HCT116 (cell line): ENCODE results near the gene TOPAZ1. TPM values are rescaled to one million over a fixed set of nuclear protein-coding genes. Genes with fewer than 3 reads are reported as not detected.

Experiments
- ATAC-seq: fragments of 200-7000 bp; cut with Tn5 transposase; 2 replicates; pipeline ENCODE4 v1.9.1; 2020; ENCODE audit warnings: mild to moderate bottlenecking, moderate library complexity
- BruUV-seq: library from RNA; stranded (reverse); fragments of 400-500 nt; replicated peaks from 2 replicates; lab custom pipeline; 2021; lab: Mats Ljungman, UMichigan
- CTCF ChIA-PET: fragments of 300-600 bp; sonication (Branson Sonifier 250); formaldehyde crosslinking; loops from one replicate; lab custom pipeline; 2021; ENCODE audit warnings: antibody characterized with exemption; lab: Charles Lee
- POLR2A ChIA-PET: fragments of 300-600, 350-600 bp; sonication (Branson Sonifier 250); formaldehyde crosslinking; loops from one replicate; lab custom pipeline; 2021; ENCODE audit warnings: antibody characterized with exemption; lab: Charles Lee
- RAD21 ChIA-PET, 2 experiments: fragments of 300-600 bp; sonication (Branson Sonifier 250); formaldehyde crosslinking; loops; one replicate each; lab custom pipeline; 2023; ENCODE audit warnings: low total read pairs in 2 of 2; ENCODE audit not compliant: uncharacterized antibody in 2 of 2, unreplicated experiment in 2 of 2, low non-redundant PET in 1 of 2; lab: Charles Lee
- DNase-seq: peaks from one replicate; pipeline ENCODE4 v3.0.0-alpha.2; 2010; ENCODE audit warnings: low read depth, low spot score
- H2AFZ ChIP-seq: fragments of 200-600 bp; shearing (Covaris generic), sonication (generic); 2 replicates; pipeline ENCODE4 v1.6.1; 2017; ENCODE audit warnings: low read depth, mixed run types, mixed read lengths, antibody characterized with exemption, low read length; ENCODE audit not compliant: poor library complexity, severe bottlenecking
- H3K27ac ChIP-seq: 2 replicates; pipeline ENCODE4 v1.5.1; 2012; ENCODE audit warnings: low read depth, low read length
- H3K27me3 ChIP-seq: fragments of 200-600 bp; sonication (generic); 2 replicates; pipeline ENCODE4 v1.6.1; 2016; ENCODE audit warnings: mixed run types, low read length, mixed read lengths; ENCODE audit not compliant: insufficient read depth
- H3K36me3 ChIP-seq, 2 experiments: fragments of 200-500 bp in 1 of 2; fragments of 200-600 bp in 1 of 2; sonication (Bioruptor generic) in 1 of 2; sonication (generic) in 1 of 2; 2 replicates each; pipeline versions ENCODE4 v1.5.1 to v1.6.1; 2014 to 2016; ENCODE audit warnings: low read length in 2 of 2, inconsistent platforms in 1 of 2, mixed read lengths in 1 of 2, mixed run types in 1 of 2; ENCODE audit not compliant: insufficient read depth in 2 of 2, control insufficient read depth in 1 of 2
- H3K4me1 ChIP-seq, 2 experiments: fragments of 200-600 bp in 1 of 2; sonication (generic) in 1 of 2; 2 replicates each; pipeline versions ENCODE4 v1.5.1 to v1.6.1; 2012 to 2017; ENCODE audit warnings: low read length in 2 of 2, inconsistent platforms in 1 of 2, mild to moderate bottlenecking in 1 of 2, mixed read lengths in 1 of 2, mixed run types in 1 of 2, moderate library complexity in 1 of 2; ENCODE audit not compliant: insufficient read depth in 2 of 2, control insufficient read depth in 1 of 2
- H3K4me2 ChIP-seq: fragments of 200-600 bp; sonication (generic); 2 replicates; pipeline ENCODE4 v1.6.1; 2017; ENCODE audit warnings: mixed run types, low read length, mixed read lengths
- H3K4me3 ChIP-seq, 2 experiments: fragments of 200-600 bp in 1 of 2; sonication (generic) in 1 of 2; replicated peaks in 1 of 2; 2 replicates each; pipeline ENCODE4 v1.5.1; 2011 to 2016; ENCODE audit warnings: low read length in 2 of 2, control low read depth in 1 of 2, low read depth in 1 of 2, mild to moderate bottlenecking in 1 of 2, mixed read lengths in 1 of 2, mixed run types in 1 of 2
- H3K79me2 ChIP-seq: fragments of 200-600 bp; sonication (generic); 2 replicates; pipeline ENCODE4 v1.6.1; 2017; ENCODE audit warnings: mild to moderate bottlenecking, mixed run types, low read length, moderate library complexity, mixed read lengths; ENCODE audit not compliant: insufficient read depth
- H3K9ac ChIP-seq: fragments of 200-600 bp; sonication (generic); 2 replicates; pipeline ENCODE4 v1.6.1; 2016; ENCODE audit warnings: low read length, mixed read lengths
- H3K9me2 ChIP-seq: fragments of 200-600 bp; sonication (generic), shearing (Covaris generic); 2 replicates; pipeline ENCODE4 v1.6.1; 2017; ENCODE audit warnings: mixed run types, mild to moderate bottlenecking, moderate library complexity; ENCODE audit not compliant: insufficient read depth
- H3K9me3 ChIP-seq, 2 experiments: fragments of 200-500 bp in 1 of 2; fragments of 200-600 bp in 1 of 2; sonication (Bioruptor generic) in 1 of 2; sonication (generic) in 1 of 2; 2 replicates each; pipeline ENCODE4 v1.6.1; 2014 to 2017; ENCODE audit warnings: low read length in 2 of 2, mixed read lengths in 2 of 2, inconsistent platforms in 1 of 2, low read depth in 1 of 2, mild to moderate bottlenecking in 1 of 2, mixed run types in 1 of 2, moderate library complexity in 1 of 2; ENCODE audit not compliant: control insufficient read depth in 1 of 2, insufficient read depth in 1 of 2
- H4K20me1 ChIP-seq: fragments of 200-600 bp; sonication (generic), shearing (Covaris generic); 2 replicates; pipeline ENCODE4 v1.6.1; 2017; ENCODE audit warnings: mixed run types, mild to moderate bottlenecking, moderate library complexity; ENCODE audit not compliant: insufficient read depth
- CEBPB ChIP-seq: IDR thresholded peaks from 2 replicates; pipeline ENCODE4 v1.6.1; 2012; ENCODE audit warnings: low read depth
- SIN3A ChIP-seq: IDR thresholded peaks from 2 replicates; pipeline ENCODE4 v1.6.1; 2012; ENCODE audit warnings: low read depth
- YY1 ChIP-seq: IDR thresholded peaks from 2 replicates; pipeline ENCODE4 v1.6.1; 2011; ENCODE audit warnings: low read length, low read depth, moderate library complexity, mild to moderate bottlenecking; ENCODE audit not compliant: insufficient replicate concordance; ENCODE audit errors: extremely low read depth
- ZNF274 ChIP-seq: fragments of 200-500 bp; sonication (Bioruptor generic); IDR thresholded peaks from 2 replicates; pipeline ENCODE4 v1.6.1; 2014; ENCODE audit warnings: mild to moderate bottlenecking, low read depth, low read length, inconsistent platforms
- intact Hi-C: fragments of 100-400 bp; cut with micrococcal nuclease; formaldehyde crosslinking; loops from 2 replicates; pipeline ENCODE4 v1.10.0; 2022
- total RNA-seq: library from RNA; stranded (reverse); gene quantifications from one replicate; pipeline ENCODE4 v1.2.1, GENCODE V29; 2021; ENCODE audit not compliant: unreplicated experiment
- TF ChIP-seq, protein P1 (sequence below): IDR thresholded peaks from 2 replicates; pipeline ENCODE4 v1.6.1; 2012; ENCODE audit warnings: low read depth

Gene TOPAZ1
- total RNA-seq, 1 experiment from 2014 or later, result not detected

DNA sequence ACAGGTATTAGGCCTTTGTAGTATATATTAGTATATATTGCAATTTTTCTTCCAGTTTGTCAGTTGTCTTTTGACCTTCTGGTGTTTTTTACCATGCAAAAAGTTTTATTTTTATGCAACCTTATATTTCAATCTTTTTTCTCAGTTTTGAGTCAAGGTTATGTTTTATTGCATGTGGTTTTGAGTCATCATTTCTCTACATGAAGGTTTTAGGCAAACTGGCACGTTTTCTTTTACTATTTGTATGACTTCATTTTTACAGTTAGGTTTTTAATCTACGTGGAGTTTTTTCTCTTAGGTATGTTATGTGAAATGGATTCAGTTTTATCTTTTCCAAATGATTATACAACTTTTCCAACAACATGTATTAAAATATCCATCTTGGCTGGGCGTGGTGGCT, 60.1 kb downstream of the TOPAZ1 start:
- Histone ChIP-seq H3K36me3 (no peaks in the 10 kb centered on the region), H3K79me2 (no peaks in the 10 kb centered on the region), H3K4me3 (no peak overlapping the region), H3K4me2 (no peak overlapping the region), H2AFZ (no peak overlapping the region), H3K9ac (no peak overlapping the region), H3K27me3 (no peaks in the 10 kb centered on the region), H4K20me1 (no peaks in the 10 kb centered on the region), H3K4me1 (no peaks in the 10 kb centered on the region), H3K27ac (no peak overlapping the region), H3K9me2 (no peaks in the 10 kb centered on the region), H3K9me3 (no peaks in the 10 kb centered on the region)
- no peak for ATAC-seq
- TF ChIP-seq YY1, result no peak
- TF ChIP-seq CEBPB, result no peak
- no TSS peak for BruUV-seq
- ChIA-PET RAD21 (no interaction called here), CTCF (no interaction called here), POLR2A (no interaction called here)
- DNase-seq, result no peak
- intact Hi-C loops, result no loop called here

DNA sequence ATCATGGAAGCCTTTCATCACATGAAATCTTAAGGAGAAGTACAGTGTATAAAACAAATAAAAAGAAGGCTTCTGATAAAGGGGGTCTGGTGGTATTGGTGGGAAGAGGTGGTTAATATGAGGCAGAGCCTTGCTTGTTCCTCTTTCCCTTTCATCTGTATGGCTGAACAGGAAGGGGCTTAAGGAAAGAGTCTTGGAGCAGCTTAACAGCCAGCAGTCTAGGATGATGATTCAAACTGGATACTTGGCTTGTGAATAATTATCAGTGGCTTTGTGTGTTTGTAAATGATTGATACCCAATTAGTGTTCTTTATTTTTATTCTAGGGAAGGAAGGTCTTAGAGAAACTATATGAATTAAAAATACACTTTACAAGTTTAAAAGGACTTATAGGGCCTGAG, 67.8 kb downstream of the TOPAZ1 start:
- no peak for DNase-seq
- TF ChIP-seq SIN3A (no peak), ZNF274 (no peak)
- TF ChIP-seq, protein P1, sequence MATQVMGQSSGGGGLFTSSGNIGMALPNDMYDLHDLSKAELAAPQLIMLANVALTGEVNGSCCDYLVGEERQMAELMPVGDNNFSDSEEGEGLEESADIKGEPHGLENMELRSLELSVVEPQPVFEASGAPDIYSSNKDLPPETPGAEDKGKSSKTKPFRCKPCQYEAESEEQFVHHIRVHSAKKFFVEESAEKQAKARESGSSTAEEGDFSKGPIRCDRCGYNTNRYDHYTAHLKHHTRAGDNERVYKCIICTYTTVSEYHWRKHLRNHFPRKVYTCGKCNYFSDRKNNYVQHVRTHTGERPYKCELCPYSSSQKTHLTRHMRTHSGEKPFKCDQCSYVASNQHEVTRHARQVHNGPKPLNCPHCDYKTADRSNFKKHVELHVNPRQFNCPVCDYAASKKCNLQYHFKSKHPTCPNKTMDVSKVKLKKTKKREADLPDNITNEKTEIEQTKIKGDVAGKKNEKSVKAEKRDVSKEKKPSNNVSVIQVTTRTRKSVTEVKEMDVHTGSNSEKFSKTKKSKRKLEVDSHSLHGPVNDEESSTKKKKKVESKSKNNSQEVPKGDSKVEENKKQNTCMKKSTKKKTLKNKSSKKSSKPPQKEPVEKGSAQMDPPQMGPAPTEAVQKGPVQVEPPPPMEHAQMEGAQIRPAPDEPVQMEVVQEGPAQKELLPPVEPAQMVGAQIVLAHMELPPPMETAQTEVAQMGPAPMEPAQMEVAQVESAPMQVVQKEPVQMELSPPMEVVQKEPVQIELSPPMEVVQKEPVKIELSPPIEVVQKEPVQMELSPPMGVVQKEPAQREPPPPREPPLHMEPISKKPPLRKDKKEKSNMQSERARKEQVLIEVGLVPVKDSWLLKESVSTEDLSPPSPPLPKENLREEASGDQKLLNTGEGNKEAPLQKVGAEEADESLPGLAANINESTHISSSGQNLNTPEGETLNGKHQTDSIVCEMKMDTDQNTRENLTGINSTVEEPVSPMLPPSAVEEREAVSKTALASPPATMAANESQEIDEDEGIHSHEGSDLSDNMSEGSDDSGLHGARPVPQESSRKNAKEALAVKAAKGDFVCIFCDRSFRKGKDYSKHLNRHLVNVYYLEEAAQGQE, result no peak
- intact Hi-C loops, result no loop called here
- CTCF ChIA-PET, result no interaction called here
- no peaks in the 10 kb centered on the region for H4K20me1 ChIP-seq
- H3K27me3 ChIP-seq, result no peaks in the 10 kb centered on the region
- no peak overlapping the region for H3K27ac ChIP-seq
- H3K4me1 ChIP-seq, result no peaks in the 10 kb centered on the region
- H2AFZ ChIP-seq, result no peak overlapping the region
- no TSS peak for BruUV-seq
- no peak overlapping the region for H3K9ac ChIP-seq
- H3K9me2 ChIP-seq, result no peaks in the 10 kb centered on the region
- H3K4me3 ChIP-seq, result no peak overlapping the region
- no peaks in the 10 kb centered on the region for H3K79me2 ChIP-seq
- ATAC-seq, result no peak
- POLR2A ChIA-PET, result no interaction called here
- no peaks in the 10 kb centered on the region for H3K9me3 ChIP-seq
- no peak overlapping the region for H3K4me2 ChIP-seq
- RAD21 ChIA-PET, result no interaction called here
- no peaks in the 10 kb centered on the region for H3K36me3 ChIP-seq
